ENCODE measurements around the gene FAIM. TPM values are rescaled to one million over a fixed set of nuclear protein-coding genes. Genes with fewer than 3 reads are reported as not detected.
A peak's percentile ranks its signal among the peaks of the same experiment; 100 is the strongest.
"Not testable (repeated sequence)": the region's sequence is repeated elsewhere in the genome, so short reads cannot be mapped to it uniquely, and the experiment has no call there.

The FAIM gene, protein sequence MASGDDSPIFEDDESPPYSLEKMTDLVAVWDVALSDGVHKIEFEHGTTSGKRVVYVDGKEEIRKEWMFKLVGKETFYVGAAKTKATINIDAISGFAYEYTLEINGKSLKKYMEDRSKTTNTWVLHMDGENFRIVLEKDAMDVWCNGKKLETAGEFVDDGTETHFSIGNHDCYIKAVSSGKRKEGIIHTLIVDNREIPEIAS
- 10 to 100 TPM in 2 of 3 donors, 1 to 10 TPM in 1; 3.8 to 18.4 (median 17.7) TPM for polyA plus RNA-seq

DNA sequence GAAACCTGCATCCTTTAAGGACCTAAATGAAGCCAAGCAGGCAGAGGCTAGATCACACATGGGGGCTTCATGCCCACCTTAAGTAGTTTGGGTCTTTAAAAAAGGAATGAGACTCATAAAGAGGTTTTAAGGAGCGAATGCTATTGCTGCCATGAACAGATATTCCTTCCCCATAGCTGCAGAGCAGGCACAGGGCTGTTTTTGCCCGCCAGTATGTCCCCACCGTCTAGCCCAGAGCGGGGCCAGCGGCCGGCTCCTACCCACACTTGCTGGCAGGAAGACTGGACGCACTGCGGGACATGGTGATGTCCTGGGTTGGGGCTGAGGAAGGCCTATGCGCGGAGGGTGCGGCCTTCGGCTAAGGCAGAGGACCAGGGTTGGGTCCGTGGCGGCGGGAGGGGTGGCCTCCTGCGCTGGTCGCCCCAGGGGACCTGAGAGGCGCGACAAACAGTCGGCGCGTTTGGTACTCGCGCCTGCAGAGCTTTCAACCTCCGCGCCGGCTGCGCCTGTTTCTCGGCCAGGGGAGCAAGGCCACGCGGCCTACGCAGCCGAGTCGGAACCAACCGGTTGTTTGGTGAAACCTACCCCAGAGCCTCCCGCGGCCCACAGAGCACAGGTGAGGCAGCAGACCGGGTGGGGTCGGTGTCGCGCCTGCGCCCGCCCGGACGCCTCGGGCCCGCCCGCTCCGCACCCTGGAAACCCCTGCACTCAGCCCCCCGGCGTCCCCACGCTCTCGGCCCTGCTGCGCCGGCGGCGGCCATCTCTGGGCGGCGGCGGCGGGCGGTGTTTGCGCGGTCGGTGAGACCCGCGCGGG, at the start of gene FAIM:
Gene FAIM (plus strand): TSS at position 450 of the 814 bp plus-strand sequence. CDS start 10,956 bp downstream, outside the sequence.
- H3K27me3 Mint-ChIP-seq (ENCODE audit: low read depth in 3 of 3), result peaks cover 19 to 36% (median 29%) of the 10 kb centered on the region in 3 donors
- peaks cover 0 to 6% (median 1%) of the 10 kb centered on the region in 6 donors for H3K9me3 Mint-ChIP-seq
- peaks cover 4 to 8% (median 5%) of the 10 kb centered on the region in 3 donors for H3K36me3 Mint-ChIP-seq
- peak; percentile 73 to 82 (median 81) for DNase-seq
- peak within 1 kb of the TSS; percentile 89 to 98 (median 92) for H3K4me3 Mint-ChIP-seq
- peaks cover 22 to 24% of the 10 kb centered on the region in 2 donors for H3K4me1 Mint-ChIP-seq
- peak within 1 kb of the TSS; percentile 95 to 100 (median 98) for H3K27ac Mint-ChIP-seq

DNA sequence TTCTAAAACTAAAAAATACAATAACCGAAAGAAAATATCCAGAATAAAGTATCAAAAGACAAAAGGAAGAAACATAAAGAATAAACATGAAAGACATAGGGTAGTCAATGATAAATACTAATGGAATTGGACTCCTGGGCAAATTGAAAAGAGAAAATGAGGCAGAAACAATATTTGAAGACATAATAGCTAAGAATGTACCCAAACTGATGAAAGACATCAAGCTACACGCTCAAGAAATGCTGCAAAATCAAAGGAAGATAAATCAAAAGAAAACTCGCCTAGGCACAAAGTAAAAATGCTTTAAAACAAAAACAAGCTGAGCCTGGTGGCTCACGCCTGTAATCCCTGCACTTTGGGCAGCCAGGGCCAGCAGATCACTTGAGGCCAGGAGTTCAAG, 49.4 kb upstream of the FAIM start:
- Mint-ChIP-seq H3K27ac (no peak overlapping the region), H3K4me1 (peaks cover 0 to 4% of the 10 kb centered on the region in 2 donors), H3K9me3 (peaks cover 15 to 40% (median 26%) of the 10 kb centered on the region in 6 donors), H3K36me3 (peaks cover 22 to 65% (median 47%) of the 10 kb centered on the region in 3 donors), H3K4me3 (no peak overlapping the region), H3K27me3 (ENCODE audit: low read depth in 3 of 3) (peaks cover 0 to 1% (median 0%) of the 10 kb centered on the region in 3 donors)
- DNase-seq, result no peak

GRCh38 chr3:138560501-138560900, 48.1 kb upstream of the FAIM start:
- H3K27ac Mint-ChIP-seq, result no peak overlapping the region
- DNase-seq, result no peak
- peaks cover 0 to 1% (median 0%) of the 10 kb centered on the region in 3 donors for H3K27me3 Mint-ChIP-seq (ENCODE audit: low read depth in 3 of 3)
- H3K4me1 Mint-ChIP-seq, result peaks cover 0 to 4% of the 10 kb centered on the region in 2 donors
- no peak overlapping the region for H3K4me3 Mint-ChIP-seq
- H3K36me3 Mint-ChIP-seq, result peaks cover 19 to 61% (median 35%) of the 10 kb centered on the region in 3 donors
- H3K9me3 Mint-ChIP-seq, result peaks cover 12 to 36% (median 23%) of the 10 kb centered on the region in 6 donors

- Mint-ChIP-seq H3K36me3 (peaks cover 24 to 57% (median 29%) of the 10 kb centered on the region in 3 donors), H3K9me3 (peaks cover 3 to 16% (median 10%) of the 10 kb centered on the region in 6 donors)
- not testable (repeated sequence) for H3K4me3 Mint-ChIP-seq; H3K27ac Mint-ChIP-seq; DNase-seq; H3K27me3 Mint-ChIP-seq (ENCODE audit: low read depth in 3 of 3); H3K4me1 Mint-ChIP-seq
Measured at GRCh38 chr3:138562902-138563301, 45.7 kb upstream of the FAIM start.

- not testable (repeated sequence) for H3K9me3 Mint-ChIP-seq; H3K27ac Mint-ChIP-seq; H3K4me1 Mint-ChIP-seq; H3K4me3 Mint-ChIP-seq; DNase-seq; H3K27me3 Mint-ChIP-seq (ENCODE audit: low read depth in 3 of 3)
- H3K36me3 Mint-ChIP-seq, result peaks cover 16 to 44% (median 26%) of the 10 kb centered on the region in 3 donors
Measured at GRCh38 chr3:138566293-138566692, 42.3 kb upstream of the FAIM start.

- peaks cover 0 to 4% of the 10 kb centered on the region in 2 donors for H3K4me1 Mint-ChIP-seq
- DNase-seq, result no peak
- H3K4me3 Mint-ChIP-seq, result no peak overlapping the region
- peaks cover 16 to 39% (median 26%) of the 10 kb centered on the region in 3 donors for H3K36me3 Mint-ChIP-seq
- peaks cover 0 to 1% (median 0%) of the 10 kb centered on the region in 3 donors for H3K27me3 Mint-ChIP-seq (ENCODE audit: low read depth in 3 of 3)
- peaks cover 0 to 3% (median 0%) of the 10 kb centered on the region in 6 donors for H3K9me3 Mint-ChIP-seq
- no peak overlapping the region for H3K27ac Mint-ChIP-seq
Measured at GRCh38 chr3:138567403-138567802, 41.2 kb upstream of the FAIM start.

GRCh38 chr3:138569090-138569489, 39.5 kb upstream of the FAIM start:
- peaks cover 0 to 1% (median 0%) of the 10 kb centered on the region in 3 donors for H3K27me3 Mint-ChIP-seq (ENCODE audit: low read depth in 3 of 3)
- no peak overlapping the region for H3K4me3 Mint-ChIP-seq
- H3K27ac Mint-ChIP-seq, result no peak overlapping the region
- H3K4me1 Mint-ChIP-seq, result no peaks in the 10 kb centered on the region
- H3K36me3 Mint-ChIP-seq, result peaks cover 22 to 44% (median 32%) of the 10 kb centered on the region in 3 donors
- no peak for DNase-seq
- peaks cover 0 to 7% (median 0%) of the 10 kb centered on the region in 6 donors for H3K9me3 Mint-ChIP-seq

DNA sequence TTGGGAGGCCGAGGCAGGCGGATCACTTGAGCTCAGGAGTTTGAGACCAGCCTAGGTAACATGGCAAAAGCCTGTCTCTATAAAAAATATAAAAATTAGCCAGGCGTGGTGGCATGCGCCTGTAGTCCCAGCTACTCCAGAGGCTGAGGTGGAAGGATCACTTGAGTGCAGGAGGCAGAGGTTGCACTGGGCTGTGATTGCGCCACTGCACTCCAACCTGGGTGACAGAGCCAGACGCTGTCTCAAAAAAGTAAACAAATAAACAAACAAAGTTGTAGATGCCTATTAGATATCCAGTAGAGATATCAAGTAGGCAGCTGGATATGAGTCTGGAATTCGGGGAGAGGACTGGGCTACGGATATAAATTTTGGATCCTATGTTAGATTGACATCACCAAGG, 38.9 kb upstream of the FAIM start:
- not testable (repeated sequence) for H3K9me3 Mint-ChIP-seq; H3K27ac Mint-ChIP-seq; DNase-seq; H3K4me1 Mint-ChIP-seq; H3K27me3 Mint-ChIP-seq (ENCODE audit: low read depth in 3 of 3); H3K4me3 Mint-ChIP-seq
- H3K36me3 Mint-ChIP-seq, result peaks cover 22 to 41% (median 33%) of the 10 kb centered on the region in 3 donors

DNA sequence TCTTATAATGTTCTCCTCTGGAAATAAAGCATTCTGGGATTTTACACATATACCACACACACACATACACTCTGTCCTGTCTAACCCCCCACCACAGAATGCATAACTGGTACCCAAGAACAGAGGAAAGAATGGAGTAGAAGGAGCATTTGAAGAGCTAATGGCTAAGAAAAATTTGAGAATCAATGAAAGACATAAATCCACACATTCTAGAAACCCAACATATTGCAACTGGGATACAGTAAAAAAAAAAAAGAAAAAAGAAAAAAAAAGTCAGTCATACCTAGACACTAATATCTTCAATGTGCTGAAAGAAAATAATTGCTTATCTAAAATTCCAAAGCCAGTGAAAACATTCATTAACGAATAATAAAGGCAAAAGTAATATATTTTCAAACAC, 35.4 kb upstream of the FAIM start:
- DNase-seq, result no peak
- Mint-ChIP-seq H3K4me1 (peaks cover 8 to 9% of the 10 kb centered on the region in 2 donors), H3K27me3 (ENCODE audit: low read depth in 3 of 3) (no peaks in the 10 kb centered on the region), H3K9me3 (peaks cover 0 to 7% (median 2%) of the 10 kb centered on the region in 6 donors), H3K27ac (no peak overlapping the region), H3K4me3 (no peak overlapping the region), H3K36me3 (peaks cover 11 to 40% (median 40%) of the 10 kb centered on the region in 3 donors)

DNA sequence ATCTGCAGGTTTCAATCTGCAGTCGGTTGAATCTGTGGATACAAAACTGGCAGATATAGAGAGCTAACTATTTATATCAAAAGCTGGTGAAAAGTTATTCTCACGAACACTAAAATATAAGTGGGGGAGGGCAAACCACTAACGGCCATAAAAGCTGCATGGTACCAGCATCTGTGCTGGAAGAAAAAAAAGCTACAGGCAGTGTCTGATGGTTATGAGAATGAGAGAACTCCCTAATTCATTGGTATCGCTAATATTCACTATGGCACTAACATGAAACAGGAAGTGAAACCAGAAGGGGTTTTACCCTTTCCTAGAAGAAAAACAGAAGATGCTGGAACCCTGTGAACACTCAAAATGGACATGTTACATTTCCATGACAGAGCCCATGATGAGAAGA, 30.4 kb upstream of the FAIM start:
- Mint-ChIP-seq H3K4me3 (peak overlapping the region; percentile 10 to 79 (median 32)), H3K36me3 (peaks cover 8 to 29% (median 19%) of the 10 kb centered on the region in 3 donors), H3K9me3 (peaks cover 0 to 4% (median 2%) of the 10 kb centered on the region in 6 donors), H3K27me3 (ENCODE audit: low read depth in 3 of 3) (no peaks in the 10 kb centered on the region), H3K4me1 (peaks cover 15 to 16% of the 10 kb centered on the region in 2 donors), H3K27ac (peak overlapping the region in 5 of 6 donors; percentile 2 to 84 (median 42))
- no peak for DNase-seq

DNA sequence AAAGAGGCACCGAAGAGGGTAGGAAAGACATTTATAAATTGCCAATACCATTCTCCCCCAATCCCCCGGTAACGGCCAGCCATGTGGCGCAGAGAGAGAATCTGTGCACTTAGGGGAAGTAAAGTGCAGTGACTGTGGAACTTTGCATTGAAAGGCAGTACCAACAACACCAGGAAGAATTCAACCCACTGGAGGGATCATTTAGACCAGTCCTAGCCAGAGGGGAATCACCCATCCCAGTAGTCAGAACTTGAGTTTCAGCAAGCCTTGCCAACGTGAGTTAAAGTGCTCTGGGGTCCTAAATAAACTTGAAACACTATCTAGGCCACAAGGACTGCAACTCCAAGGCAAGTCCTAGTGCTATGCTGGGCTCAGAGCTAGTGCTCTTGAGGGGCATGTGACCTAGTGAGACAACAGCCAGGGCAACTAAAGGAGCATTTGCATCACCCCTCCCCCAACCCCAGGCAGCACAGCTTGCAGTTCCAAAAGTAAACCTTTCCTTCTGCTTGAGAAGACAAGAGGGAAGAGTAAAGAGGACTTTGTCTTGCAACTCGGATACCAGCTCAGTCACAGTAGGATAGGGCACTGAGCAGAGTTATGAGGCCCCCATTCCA, 29.5 kb upstream of the FAIM start:
- peaks cover 0 to 4% (median 0%) of the 10 kb centered on the region in 6 donors for H3K9me3 Mint-ChIP-seq
- H3K27me3 Mint-ChIP-seq (ENCODE audit: low read depth in 3 of 3), result no peaks in the 10 kb centered on the region
- H3K4me3 Mint-ChIP-seq, result no peak overlapping the region
- DNase-seq, result no peak
- H3K36me3 Mint-ChIP-seq, result peaks cover 0 to 23% (median 10%) of the 10 kb centered on the region in 3 donors
- peak overlapping the region in 1 of 6 donors; percentile 83 for H3K27ac Mint-ChIP-seq
- peaks cover 15 to 16% of the 10 kb centered on the region in 2 donors for H3K4me1 Mint-ChIP-seq

- DNase-seq, result no peak
- no peak overlapping the region for H3K27ac Mint-ChIP-seq
- no peak overlapping the region for H3K4me3 Mint-ChIP-seq
- no peaks in the 10 kb centered on the region for H3K27me3 Mint-ChIP-seq (ENCODE audit: low read depth in 3 of 3)
- peaks cover 0 to 11% (median 0%) of the 10 kb centered on the region in 3 donors for H3K36me3 Mint-ChIP-seq
- no peaks in the 10 kb centered on the region for H3K4me1 Mint-ChIP-seq
- H3K9me3 Mint-ChIP-seq, result no peaks in the 10 kb centered on the region
Measured at GRCh38 chr3:138587374-138587773, 21.2 kb upstream of the FAIM start.

GRCh38 chr3:138588445-138588844, 20.1 kb upstream of the FAIM start:
- no peak overlapping the region for H3K27ac Mint-ChIP-seq
- DNase-seq, result no peak

More at GRCh38 chr3:138588445-138588844, 20.1 kb upstream of the FAIM start:
- Mint-ChIP-seq H3K9me3 (no peaks in the 10 kb centered on the region), H3K27me3 (ENCODE audit: low read depth in 3 of 3) (no peaks in the 10 kb centered on the region), H3K4me1 (peaks cover 2 to 3% of the 10 kb centered on the region in 2 donors), H3K36me3 (peaks cover 0 to 11% (median 0%) of the 10 kb centered on the region in 3 donors), H3K4me3 (no peak overlapping the region)

All from immature natural killer cell (primary cell).